NCI-H2171 (cell line): ENCODE measurements around the gene LSM7.
"Not testable (repeated sequence)": the region's sequence is repeated elsewhere in the genome, so short reads cannot be mapped to it uniquely, and the experiment has no call there.

Experiments used
- DNase-seq: peaks from one replicate; lab custom pipeline; 2025; lab: John Stamatoyannopoulos, UW

Gene LSM7

GRCh38 chr19:2302319-2303210, 25.8 kb downstream of the LSM7 start:
- DNase-seq, result no peak

- no peak for DNase-seq
Observed at GRCh38 chr19:2300533-2300932, 27.9 kb downstream of the LSM7 start.

GRCh38 chr19:2296141-2296540, 32.2 kb downstream of the LSM7 start:
- DNase-seq, result no peak

- peak; percentile 27 for DNase-seq
Observed at GRCh38 chr19:2294687-2295335, 33.6 kb downstream of the LSM7 start.

- DNase-seq, result no peak
Observed at GRCh38 chr19:2291185-2291751, 37.1 kb downstream of the LSM7 start.

- peak; percentile 38 for DNase-seq
Observed at GRCh38 chr19:2290441-2291184, 37.8 kb downstream of the LSM7 start.

GRCh38 chr19:2289714-2290435, 38.5 kb downstream of the LSM7 start:
- DNase-seq, result no peak

GRCh38 chr19:2288818-2289713, 39.3 kb downstream of the LSM7 start:
- DNase-seq, result no peak

GRCh38 chr19:2288338-2288817, 40.0 kb downstream of the LSM7 start:
- no peak for DNase-seq

GRCh38 chr19:2287585-2288337, 40.6 kb downstream of the LSM7 start:
- DNase-seq, result no peak

GRCh38 chr19:2286402-2287140, 41.8 kb downstream of the LSM7 start:
- no peak for DNase-seq

GRCh38 chr19:2283835-2284507, 44.4 kb downstream of the LSM7 start:
- DNase-seq, result no peak

GRCh38 chr19:2282862-2283237, 45.5 kb downstream of the LSM7 start:
- no peak for DNase-seq

GRCh38 chr19:2282062-2282861, 46.1 kb downstream of the LSM7 start, which contains the start of gene PEAK3:
Gene PEAK3 (minus strand): TSS chr19:2282175. CDS start chr19:2280931, 1,244 bp downstream.
- no peak for DNase-seq

GRCh38 chr19:2281265-2282061, 46.9 kb downstream of the LSM7 start:
- DNase-seq, result not testable (repeated sequence)

GRCh38 chr19:2280633-2281264, 47.6 kb downstream of the LSM7 start:
- DNase-seq, result no peak
